GM11168 (cell line): ENCODE data around the gene FNBP1L.

Experiments used
- in situ Hi-C: fragments of 300-500 bp; cut with MboI; formaldehyde crosslinking; loops from one replicate; pipeline ENCODE4 v1.12.0; 2022; ENCODE audit warnings: low sequenced_read_pairs; ENCODE audit not compliant: unreplicated experiment

The FNBP1L gene

DNA sequence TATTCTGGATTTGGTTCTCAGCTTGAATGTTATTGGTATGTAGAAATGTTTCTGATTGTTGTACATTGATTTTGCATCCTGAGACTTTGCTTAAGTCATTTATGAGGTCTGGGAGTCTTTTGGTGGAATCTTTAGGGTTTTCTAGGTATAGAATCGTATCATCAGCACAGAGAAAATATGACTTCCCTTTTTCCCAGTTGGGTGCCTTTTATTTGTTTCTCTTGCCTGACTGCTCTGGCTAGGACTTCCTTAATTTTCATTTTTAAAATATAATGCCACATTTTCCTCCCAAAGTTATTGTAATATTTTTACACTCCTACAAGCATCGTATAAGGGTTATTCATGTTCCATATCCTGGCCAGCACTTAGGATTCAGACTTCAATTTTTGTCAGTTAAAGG is 111.1 kb downstream of the FNBP1L start:
- in situ Hi-C loops, result no loop called here

DNA sequence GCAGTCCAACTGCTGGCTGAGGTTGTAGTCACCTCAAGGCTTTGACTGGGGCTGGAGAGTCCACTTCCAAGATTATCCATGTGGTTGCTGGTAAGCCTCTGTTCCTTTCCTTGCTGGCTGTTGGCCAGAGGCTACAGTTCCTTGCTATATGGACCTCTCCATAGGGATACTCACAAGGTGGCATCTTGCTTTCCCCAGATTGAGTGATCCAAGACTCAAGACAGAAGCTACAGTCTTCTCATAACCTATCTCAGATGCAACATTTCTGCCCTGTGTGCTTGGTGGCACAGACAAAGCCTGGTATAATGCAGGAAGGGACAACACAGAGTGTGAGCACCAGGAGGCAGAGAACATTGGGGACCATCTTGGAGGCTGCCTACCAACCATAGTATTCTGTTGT is 111.8 kb downstream of the FNBP1L start:
- in situ Hi-C loops, result no loop called here

DNA sequence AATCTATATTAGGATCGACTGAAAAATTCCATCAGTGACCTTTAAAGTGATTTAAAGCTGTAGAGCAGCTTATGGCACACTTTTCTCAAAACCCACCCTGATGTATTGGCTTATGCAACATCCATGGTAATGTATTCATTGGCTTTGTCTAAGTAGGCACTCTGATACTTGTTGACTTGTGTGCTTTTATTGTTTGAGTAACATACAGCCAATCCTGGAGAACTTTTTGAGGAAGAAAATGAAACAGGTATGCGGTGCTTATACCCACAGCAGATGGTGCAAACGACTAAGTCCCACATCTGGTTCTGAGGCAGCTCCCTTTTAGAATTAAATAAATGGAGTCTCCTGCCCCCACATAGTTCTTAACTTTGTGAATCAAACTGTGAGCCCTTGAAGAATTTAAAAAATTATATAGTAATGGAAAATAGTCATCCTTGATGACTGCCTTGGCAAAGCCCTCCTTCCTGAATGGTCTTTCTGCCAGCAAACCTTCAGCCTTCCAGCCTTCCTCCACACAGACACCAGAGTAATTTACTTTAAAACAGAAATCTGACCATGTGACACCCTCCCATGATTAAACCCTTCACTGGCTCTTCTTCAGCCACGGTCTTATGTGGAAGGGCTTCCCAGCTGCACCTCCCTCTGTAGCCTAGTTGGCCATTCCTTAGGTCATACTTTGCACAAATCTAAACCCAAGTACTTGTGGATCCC is 117.7 kb downstream of the FNBP1L start:
- in situ Hi-C loops, result no loop called here

DNA sequence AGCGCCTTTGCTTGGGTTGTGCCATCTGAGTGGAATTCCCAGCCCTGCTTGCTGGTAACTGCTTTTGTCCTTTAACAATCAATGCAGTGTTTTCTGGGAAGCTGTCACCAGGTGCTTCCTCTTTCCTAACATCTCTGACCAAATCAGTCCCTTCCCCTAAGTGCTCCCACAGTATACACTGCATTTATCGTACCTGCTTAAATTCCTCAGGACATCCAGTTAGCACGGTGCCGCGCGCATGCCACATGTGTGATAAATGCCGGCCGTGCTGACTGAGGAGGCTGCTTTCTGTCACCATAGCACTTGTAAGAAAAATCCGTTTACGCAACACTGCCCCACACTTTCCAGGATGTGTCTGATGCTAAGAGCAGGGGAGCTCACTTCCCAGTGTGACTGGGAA is 118.3 kb downstream of the FNBP1L start:
- in situ Hi-C loops, result no loop called here

DNA sequence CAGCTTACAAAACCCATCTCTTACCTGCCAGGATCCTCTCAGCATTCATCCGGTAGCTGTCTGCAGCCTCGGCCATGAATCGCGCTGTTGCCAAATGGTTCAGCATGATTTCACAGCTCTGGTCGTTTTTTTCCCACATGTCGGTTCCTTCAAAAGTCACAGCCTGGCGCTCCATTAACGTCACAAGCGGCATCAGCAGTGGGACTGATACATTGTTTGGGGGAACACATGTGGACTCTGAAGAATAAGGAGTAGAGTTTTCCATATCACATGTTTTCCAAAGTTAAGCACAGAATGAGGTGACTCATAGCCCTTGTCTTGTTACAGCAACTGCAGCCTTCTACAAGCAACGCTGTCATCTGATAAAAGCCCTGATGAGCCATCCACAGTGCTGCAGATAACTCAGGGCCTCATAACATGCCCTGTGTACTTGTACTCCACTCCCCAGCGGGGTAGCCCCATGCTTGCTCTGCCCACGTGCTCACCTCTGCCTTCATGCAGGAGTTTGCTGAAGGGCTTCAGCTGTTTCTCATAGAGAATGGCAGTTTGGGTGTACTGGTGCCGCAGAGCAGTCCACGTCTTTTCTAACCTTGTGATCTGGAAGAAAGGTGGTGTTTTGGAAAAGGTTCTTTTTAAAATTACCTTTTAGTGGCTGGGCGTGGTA is 119.5 kb downstream of the FNBP1L start:
- in situ Hi-C loops, result no loop called here

- in situ Hi-C loops, result no loop called here
Observed at GRCh38 chr1:93569489-93569888, 121.6 kb downstream of the FNBP1L start.

- in situ Hi-C loops, result no loop called here
Observed at GRCh38 chr1:93571623-93572310, 123.8 kb downstream of the FNBP1L start.

DNA sequence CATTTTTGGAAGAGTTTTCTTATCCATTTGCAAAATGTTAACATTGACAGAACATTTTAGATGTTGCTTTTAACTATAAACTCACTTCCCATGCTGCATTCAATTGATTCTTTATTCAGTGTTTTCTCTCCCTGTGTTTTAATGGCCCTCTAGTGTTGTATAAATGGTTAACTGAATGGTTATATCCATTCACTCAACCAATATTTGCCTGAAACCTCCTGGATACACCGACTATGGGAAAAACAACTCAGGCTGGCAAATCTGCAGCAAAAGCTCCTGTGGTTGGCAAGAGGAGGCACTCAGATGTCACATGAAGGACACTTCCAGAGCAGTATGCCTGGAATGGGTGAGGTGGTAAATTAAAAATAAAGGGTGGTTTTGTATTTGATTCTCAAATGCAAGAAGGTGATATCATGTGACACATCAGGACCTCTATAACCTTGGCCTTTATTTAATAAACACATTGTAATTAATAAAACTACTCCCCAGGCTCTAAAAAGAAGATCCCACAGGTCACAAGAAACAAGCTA is 126.1 kb downstream of the FNBP1L start:
- in situ Hi-C loops, result no loop called here

GRCh38 chr1:93574511-93574910 is 126.6 kb downstream of the FNBP1L start:
- in situ Hi-C loops, result no loop called here

GRCh38 chr1:93574991-93575390 is 127.1 kb downstream of the FNBP1L start:
- in situ Hi-C loops, result no loop called here

- in situ Hi-C loops, result no loop called here
Observed at GRCh38 chr1:93575621-93576284, 127.8 kb downstream of the FNBP1L start.

DNA sequence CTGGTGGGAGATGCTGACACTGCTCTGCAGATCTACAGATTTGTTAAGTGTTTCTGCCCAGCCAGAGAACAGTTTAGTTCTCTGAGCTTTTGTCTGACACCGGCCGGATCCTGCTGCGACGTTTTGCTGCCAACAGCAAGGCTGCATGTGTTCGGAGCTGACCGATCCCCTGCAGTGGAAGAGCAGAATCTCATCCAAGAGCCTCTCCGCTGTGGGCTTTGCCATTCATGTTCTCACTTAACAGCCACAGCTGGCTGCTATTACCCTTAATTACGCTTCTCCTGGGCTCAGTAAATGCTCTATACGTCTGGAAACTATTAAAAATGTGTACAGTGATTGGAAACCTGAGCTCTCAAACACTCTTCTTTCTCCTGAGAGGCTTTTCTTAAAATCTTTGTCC is 128.4 kb downstream of the FNBP1L start:
- in situ Hi-C loops, result no loop called here

DNA sequence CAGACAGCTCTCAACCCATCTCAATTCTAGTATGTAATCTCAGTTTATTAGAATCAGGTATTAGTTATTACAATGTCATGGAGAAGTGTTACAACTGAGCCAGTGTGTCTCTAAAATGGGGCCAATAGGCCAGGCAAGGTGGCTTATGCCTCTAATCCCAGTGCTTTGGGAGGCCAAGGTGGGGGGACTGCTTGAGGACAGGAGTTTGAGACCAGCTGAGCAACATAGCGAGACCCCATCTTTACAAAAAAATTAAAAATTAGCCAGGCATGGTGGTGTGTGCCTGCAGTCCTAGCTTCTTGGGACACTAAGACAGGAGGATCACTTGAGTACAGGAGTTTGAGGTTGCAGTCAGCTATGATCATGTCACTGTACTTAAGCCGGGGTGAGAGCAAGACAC is 128.8 kb downstream of the FNBP1L start:
- in situ Hi-C loops, result no loop called here

- in situ Hi-C loops, result no loop called here
Observed at GRCh38 chr1:93577536-93578432, 129.9 kb downstream of the FNBP1L start.

GRCh38 chr1:93578433-93578830 is 130.5 kb downstream of the FNBP1L start:
- in situ Hi-C loops, result no loop called here

GRCh38 chr1:93578911-93579825 is 131.2 kb downstream of the FNBP1L start:
- in situ Hi-C loops, result no loop called here

GRCh38 chr1:93579891-93580290 is 132.0 kb downstream of the FNBP1L start:
- in situ Hi-C loops, result no loop called here

DNA sequence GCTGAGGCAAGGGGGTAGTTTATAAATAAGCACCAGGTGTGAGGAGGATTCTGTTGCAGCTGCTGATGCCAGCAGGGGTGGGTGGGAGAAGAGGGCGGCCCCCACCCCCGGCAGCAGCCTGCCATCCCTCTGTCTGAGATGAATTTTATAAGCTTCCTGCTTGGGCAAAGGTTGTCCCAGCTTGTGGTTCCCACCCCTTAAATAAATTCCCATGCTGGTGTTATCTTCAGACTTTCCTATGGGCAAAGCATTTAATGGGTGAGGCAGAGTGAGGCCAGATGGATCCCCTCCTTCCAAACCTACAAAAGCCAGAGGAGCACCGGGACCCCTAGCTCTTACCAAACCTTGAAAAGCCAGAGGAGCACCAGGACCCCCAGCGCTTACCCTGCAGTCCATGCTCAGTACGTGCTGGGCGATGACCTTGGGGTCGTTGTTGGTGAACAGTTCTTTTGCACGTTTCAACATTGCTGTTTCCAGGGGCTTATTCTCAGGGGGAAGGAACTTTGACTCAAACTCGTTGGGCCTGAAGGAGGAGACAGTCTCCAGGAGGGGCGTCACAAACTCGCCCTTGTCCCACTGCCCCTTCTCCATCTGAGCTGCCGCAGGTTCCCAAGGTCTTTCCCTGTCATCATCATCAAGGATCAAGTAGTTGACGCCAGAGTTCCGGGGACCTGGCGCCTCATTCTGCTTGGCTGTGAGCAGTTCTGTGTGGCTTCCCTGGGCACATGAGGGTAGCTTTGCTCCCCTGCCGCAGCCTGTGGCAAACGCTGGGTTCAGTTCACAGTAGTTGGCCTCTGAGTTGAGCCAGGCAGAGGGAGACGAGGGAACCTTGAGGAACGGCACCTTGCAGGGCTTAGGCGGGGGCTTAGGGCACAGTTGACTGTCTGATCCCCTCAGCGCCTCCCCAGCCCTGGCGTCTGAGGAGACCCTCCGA is 134.3 kb downstream of the FNBP1L start:
- in situ Hi-C loops, result no loop called here
